Non-pigmented ciliary epithelial cell (primary cell): ENCODE measurements around the gene IL7R.

Experiments used
- DNase-seq: peaks from one replicate; pipeline ENCODE4 v3.0.0-alpha.2; 2010; ENCODE audit warnings: low read depth

IL7R gene

DNA sequence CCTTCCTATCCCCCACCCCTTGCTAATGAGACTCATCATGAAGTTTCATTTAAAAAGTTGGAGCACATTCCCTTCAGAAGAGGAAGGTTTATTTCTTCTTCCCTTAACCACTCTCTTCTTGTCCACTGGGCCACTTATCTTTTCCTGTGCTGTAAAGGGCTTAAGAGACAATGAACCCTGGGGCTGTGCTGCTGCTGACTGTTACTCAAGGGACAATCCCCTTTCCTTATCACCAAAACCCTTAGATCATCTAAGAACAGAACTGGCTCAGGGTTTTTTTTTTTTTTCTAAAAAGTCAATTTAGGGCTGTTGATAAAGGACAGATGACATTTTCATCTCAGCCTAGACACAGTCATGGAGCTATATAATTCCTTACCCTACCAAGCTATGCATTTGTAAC, 52.1 kb downstream of the IL7R start:
- DNase-seq = no peak

DNA sequence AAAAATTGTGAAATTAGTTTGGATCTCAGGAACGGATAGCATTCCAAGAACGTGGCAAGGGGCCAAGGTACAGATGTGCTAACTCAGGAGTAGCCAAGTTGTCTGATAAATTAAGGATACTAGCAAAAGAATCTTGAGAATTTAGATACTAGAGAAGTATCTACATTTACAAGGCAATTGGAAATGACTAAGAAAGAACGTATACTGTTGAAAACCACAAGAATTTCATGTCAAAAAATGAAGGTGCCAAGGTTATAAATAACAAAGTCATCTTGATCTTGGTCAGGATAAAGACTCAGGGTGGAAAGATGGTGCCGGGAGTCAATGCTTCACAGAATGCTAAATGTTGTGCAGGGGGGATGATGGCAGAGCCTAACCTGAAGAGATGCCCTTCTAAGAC, 62.5 kb downstream of the IL7R start:
- peak; percentile 71 for DNase-seq

DNA sequence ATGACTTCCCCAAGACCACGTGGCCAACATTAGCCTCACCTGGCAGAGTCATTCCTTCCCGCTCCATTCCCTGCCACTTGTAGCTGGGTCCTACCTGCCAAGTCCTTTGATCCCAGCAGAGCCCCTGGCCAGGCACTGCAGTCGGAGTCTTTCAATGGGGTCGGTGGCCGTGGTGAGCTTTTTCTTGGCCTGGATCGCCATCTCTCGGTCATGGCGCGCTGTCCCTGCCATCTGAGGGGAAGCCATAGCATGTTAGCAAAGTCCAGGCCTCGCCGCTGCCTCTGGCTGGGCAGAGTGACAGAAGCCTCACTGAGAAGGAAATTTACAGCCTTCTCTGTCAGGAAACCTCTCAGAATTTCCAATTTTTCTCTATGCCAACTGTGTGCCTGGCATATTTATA, 64.2 kb downstream of the IL7R start:
- DNase-seq = no peak

DNA sequence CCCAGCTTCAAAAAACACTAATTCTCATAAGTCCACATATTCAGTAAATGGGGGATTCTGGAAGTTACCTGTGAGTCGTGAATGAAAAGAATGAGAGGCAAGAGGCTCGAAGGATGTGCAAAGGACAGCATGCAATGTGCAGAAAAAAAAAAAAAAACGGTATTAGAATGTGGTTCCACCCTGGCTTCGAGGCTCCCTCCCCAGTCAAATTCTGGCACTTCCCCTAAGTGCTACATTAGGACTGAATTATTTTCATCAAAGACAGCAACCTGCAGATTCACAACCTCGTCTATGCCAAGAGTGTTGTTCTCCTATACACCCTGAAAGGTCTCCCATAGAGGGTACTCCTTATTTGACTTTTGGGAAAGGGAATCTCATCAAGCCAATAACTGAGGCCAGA, 65.2 kb downstream of the IL7R start:
- DNase-seq = no peak

DNA sequence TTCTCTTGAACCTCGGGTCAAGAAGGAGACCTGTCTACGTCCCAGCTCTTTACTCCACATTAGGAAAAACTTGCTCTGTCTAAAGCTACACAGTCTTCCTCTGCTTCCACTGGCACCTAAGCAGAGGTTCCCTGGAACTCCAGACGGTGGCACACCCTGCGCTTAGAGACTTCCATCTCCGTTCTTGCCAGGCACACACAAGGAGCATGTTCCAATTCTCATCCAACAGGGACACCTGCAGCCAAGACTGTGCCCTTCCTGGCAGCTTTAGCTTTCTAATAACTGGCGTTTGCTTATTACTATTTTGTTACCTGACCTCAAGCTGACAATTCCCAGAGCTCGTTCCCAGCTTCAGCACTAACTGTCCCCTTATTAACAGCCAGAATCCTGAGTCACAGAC, 65.8 kb downstream of the IL7R start:
- no peak for DNase-seq

DNA sequence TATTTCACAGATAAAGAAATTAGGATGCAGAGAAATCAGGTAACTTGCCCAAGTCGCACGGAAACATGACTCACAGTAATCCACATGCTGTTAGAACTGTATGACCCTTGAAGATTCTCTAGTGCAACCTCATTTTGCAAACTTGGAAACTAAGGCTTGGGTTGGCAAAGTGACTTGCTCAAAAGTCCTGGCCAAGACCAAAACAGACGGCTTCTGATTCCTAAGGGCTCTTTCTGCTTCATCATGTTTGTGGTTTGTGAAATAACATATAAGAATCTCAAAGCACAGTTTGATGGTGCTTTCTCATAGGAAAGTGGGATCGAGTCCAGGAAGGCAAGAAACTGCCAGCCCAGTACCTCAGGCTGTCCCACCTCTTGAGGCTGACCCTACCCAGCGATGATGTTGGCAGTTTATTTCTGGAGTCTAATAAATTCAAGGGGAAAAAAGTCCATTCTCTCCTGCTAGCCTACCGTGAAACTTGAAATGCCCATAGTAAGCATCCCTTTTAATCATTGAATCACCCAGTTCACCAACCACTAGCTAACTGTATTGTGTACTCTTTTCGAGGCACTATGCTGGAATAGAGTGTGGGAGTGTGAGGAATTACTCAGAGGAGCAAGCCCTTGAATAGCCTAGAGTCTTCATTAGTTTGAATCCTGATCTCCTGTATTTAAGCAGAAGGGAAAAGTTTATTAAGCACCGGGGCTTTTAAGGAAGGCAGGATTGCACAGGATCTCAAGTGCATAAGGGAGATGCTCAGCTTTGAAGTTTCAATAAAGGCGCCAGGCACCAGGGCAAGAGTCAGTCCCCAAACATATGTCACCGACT, 67.6 kb downstream of the IL7R start:
- DNase-seq = no peak

DNA sequence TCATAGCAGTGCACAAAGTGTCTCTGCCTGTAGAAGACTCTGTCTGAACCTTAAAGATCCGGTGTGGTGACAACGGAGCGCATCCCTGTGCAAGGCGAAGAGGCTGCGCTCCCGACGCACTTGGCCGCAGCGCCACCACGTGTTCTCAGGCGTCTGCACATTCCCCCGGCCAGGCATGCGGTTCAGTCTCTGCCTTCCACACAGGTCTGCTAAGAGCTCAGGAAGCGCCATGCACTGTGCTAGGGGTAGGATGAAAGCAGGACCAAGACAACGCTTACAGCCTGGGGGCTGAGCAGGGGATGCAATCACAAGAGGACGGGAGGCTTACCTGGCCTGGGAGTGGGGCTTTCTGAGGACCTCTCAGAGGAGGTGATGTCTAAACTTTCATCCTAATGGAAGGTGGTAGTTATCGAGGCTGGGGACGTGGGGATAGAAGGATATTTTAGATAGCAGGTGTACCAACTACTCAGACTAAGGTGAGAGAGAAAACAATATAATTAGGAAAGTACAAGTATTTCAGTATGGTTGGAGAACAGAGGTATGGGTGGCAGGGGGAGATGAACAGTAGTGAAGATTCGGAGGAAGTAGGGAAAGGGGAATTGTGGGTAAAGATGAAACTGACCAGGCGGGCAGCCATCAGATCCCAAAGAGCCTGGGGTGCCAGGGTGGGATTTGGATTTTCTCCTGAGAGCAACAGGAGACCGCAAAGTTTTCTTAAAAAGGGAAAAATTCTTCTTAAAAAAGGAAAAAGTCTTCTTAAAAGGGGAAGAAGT, 68.4 kb downstream of the IL7R start:
- DNase-seq = no peak

DNA sequence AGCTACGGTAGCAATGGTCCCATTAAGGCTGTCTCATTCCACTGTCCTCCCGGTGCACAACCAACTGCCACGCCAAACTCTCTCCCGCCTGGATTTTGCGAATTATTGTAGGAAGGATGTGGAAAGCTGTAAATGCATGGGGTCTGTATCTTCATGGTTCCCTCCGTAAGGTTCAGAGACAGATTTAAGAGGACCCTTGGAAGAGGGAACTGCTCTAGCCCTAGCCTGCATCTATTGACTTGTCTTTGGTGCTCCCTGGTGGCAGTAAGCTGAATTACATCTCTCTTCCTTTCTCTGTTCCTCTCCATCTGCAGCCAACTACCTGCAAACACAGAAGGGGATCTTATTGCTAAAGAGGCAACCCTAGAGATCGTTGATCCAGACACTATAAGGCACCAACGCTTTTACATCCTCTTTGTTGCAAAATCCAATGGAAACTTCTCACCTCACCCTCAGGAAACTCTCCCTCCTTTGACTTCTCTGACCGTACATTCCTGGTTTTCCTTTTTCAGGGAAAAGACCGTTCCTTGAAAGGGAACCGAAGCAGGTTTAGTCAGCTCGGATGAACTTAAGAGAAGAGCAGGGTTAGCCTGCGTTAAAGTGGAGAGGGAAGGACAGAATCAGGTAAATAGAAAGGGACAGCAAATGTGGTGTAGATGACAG, 69.8 kb downstream of the IL7R start:
- DNase-seq = no peak
